CD4-positive, CD25-positive, alpha-beta regulatory T cell (primary cell): ENCODE data around the gene KAT6B. TPM values are rescaled to one million over a fixed set of nuclear protein-coding genes. Genes with fewer than 3 reads are reported as not detected.

Experiments used
- ATAC-seq, 2 donors: fragments of 150-1000 bp; cut with Tn5 transposase; one replicate each; pipeline ENCODE4 v1.10.0; 2021; ENCODE audit warnings: low read depth in 2 of 2, moderate number of reproducible peaks in 2 of 2, moderate library complexity in 1 of 2
- DNase-seq, 3 donors: peaks; one replicate each; pipeline versions ENCODE4 v3.0.0 to v3.0.0-alpha.2; 2012 to 2022; ENCODE audit warnings: mixed read lengths in 1 of 3
- H3K27ac ChIP-seq: one replicate; pipeline ENCODE4 v1.7.0; 2013; ENCODE audit warnings: mild to moderate bottlenecking, low read length; ENCODE audit not compliant: insufficient read depth, poor library complexity, severe bottlenecking
- H3K27me3 ChIP-seq: one replicate; pipeline ENCODE4 v1.7.0; 2013; ENCODE audit warnings: low read length; ENCODE audit not compliant: control insufficient read depth, insufficient read depth
- H3K36me3 ChIP-seq: one replicate; pipeline ENCODE4 v1.7.0; 2013; ENCODE audit warnings: mild to moderate bottlenecking, low read length, moderate library complexity; ENCODE audit not compliant: control insufficient read depth, insufficient read depth
- H3K4me1 ChIP-seq: 2 replicates; pipeline ENCODE4 v1.7.0; 2013; ENCODE audit warnings: mild to moderate bottlenecking, low read length; ENCODE audit not compliant: insufficient read depth, control insufficient read depth, poor library complexity, severe bottlenecking
- H3K4me3 ChIP-seq: one replicate; pipeline ENCODE4 v1.7.0; 2013; ENCODE audit warnings: low read depth, mild to moderate bottlenecking, low read length, moderate library complexity
- H3K9me3 ChIP-seq, 2 experiments: 1 replicate in 1 of 2; 2 replicates in 1 of 2; pipeline ENCODE4 v1.7.0; 2013; ENCODE audit warnings: low read length in 2 of 2, mild to moderate bottlenecking in 1 of 2, moderate library complexity in 1 of 2; ENCODE audit not compliant: control insufficient read depth in 2 of 2
- H3K27ac Mint-ChIP-seq, 3 donors: one replicate each; pipeline ENCODE4 v1.8.0; 2020 to 2022; ENCODE audit warnings: mild to moderate bottlenecking in 3 of 3, mixed read lengths in 3 of 3, moderate library complexity in 2 of 3
- H3K27me3 Mint-ChIP-seq: one replicate; pipeline ENCODE4 v1.8.0; 2022; ENCODE audit warnings: mild to moderate bottlenecking, mixed read lengths
- H3K36me3 Mint-ChIP-seq: one replicate; pipeline ENCODE4 v1.8.0; 2020; ENCODE audit warnings: mixed read lengths
- H3K4me1 Mint-ChIP-seq, 4 donors: one replicate each; pipeline ENCODE4 v1.8.0; 2020 to 2022; ENCODE audit warnings: mixed read lengths in 4 of 4, mild to moderate bottlenecking in 1 of 4
- H3K4me3 Mint-ChIP-seq, 4 donors: one replicate each; pipeline ENCODE4 v1.8.0; 2020 to 2022; ENCODE audit warnings: mild to moderate bottlenecking in 4 of 4, mixed read lengths in 4 of 4, moderate library complexity in 3 of 4
- H3K9me3 Mint-ChIP-seq, 7 donors: one replicate each; pipeline ENCODE4 v1.8.0; 2020 to 2022; ENCODE audit warnings: mixed read lengths in 7 of 7, mild to moderate bottlenecking in 3 of 7, moderate library complexity in 2 of 7
- polyA plus RNA-seq, 4 donors: library from polyadenylated mRNA; unstranded; fragments of 300-500 nt; fragmentation: Illumina TruSeq; gene quantifications; one replicate each; pipeline ENCODE4 v1.2.3, GENCODE V29; 2021
- total RNA-seq: library from RNA; stranded (reverse); gene quantifications from one replicate; pipeline ENCODE4 v1.2.3, GENCODE V29; 2022

KAT6B gene
- total and polyA plus RNA-seq, 5 donors from 2014 or later = 14.5 to 67.1 (median 16.6) TPM

GRCh38 chr10:74927701-74928100, 101.3 kb downstream of the KAT6B start:
- Histone ChIP-seq H3K36me3 (no peaks in the 10 kb centered on the region), H3K4me1 (no peaks in the 10 kb centered on the region), H3K4me3 (no peak overlapping the region), H3K9me3 (no peaks in the 10 kb centered on the region), H3K27ac (no peak overlapping the region), H3K27me3 (no peaks in the 10 kb centered on the region)
- H3K9me3 Mint-ChIP-seq = no peaks in the 10 kb centered on the region
- ATAC-seq = no peak
- H3K27ac Mint-ChIP-seq = peak overlapping the region in 2 of 3 donors; percentile 41 to 55
- H3K36me3 Mint-ChIP-seq = peaks cover 6% of the 10 kb centered on the region
- H3K27me3 Mint-ChIP-seq = no peaks in the 10 kb centered on the region
- H3K4me1 Mint-ChIP-seq = peaks cover 17 to 56% (median 43%) of the 10 kb centered on the region in 4 donors
- no peak for DNase-seq
- H3K4me3 Mint-ChIP-seq = no peak overlapping the region

GRCh38 chr10:74928742-74929191, 102.4 kb downstream of the KAT6B start:
- no peaks in the 10 kb centered on the region for H3K4me1 ChIP-seq
- H3K9me3 ChIP-seq = no peaks in the 10 kb centered on the region
- H3K9me3 Mint-ChIP-seq = no peaks in the 10 kb centered on the region
- H3K27ac Mint-ChIP-seq = peak overlapping the region in 1 of 3 donors; percentile 29
- DNase-seq = no peak
- H3K27me3 ChIP-seq = no peaks in the 10 kb centered on the region
- peaks cover 6 to 49% (median 34%) of the 10 kb centered on the region in 4 donors for H3K4me1 Mint-ChIP-seq
- H3K4me3 ChIP-seq = no peak overlapping the region
- no peaks in the 10 kb centered on the region for H3K36me3 ChIP-seq
- no peak for ATAC-seq
- H3K27me3 Mint-ChIP-seq = no peaks in the 10 kb centered on the region
- H3K4me3 Mint-ChIP-seq = no peak overlapping the region
- no peak overlapping the region for H3K27ac ChIP-seq
- H3K36me3 Mint-ChIP-seq = peaks cover 6% of the 10 kb centered on the region

- no peaks in the 10 kb centered on the region for H3K9me3 ChIP-seq
- ATAC-seq (no peak), DNase-seq (no peak)
- Mint-ChIP-seq H3K9me3 (no peaks in the 10 kb centered on the region), H3K4me3 (no peak overlapping the region), H3K27me3 (no peaks in the 10 kb centered on the region), H3K27ac (peak overlapping the region in 1 of 3 donors; percentile 29), H3K36me3 (peaks cover 7% of the 10 kb centered on the region), H3K4me1 (peaks cover 5 to 47% (median 31%) of the 10 kb centered on the region in 4 donors)
- no peaks in the 10 kb centered on the region for H3K27me3 ChIP-seq
- H3K4me1 ChIP-seq = no peaks in the 10 kb centered on the region
- no peaks in the 10 kb centered on the region for H3K36me3 ChIP-seq
- H3K27ac ChIP-seq = no peak overlapping the region
- H3K4me3 ChIP-seq = no peak overlapping the region
Observed at GRCh38 chr10:74929197-74929596, 102.8 kb downstream of the KAT6B start.

GRCh38 chr10:74930965-74931364, 104.6 kb downstream of the KAT6B start:
- no peaks in the 10 kb centered on the region for H3K36me3 ChIP-seq
- Mint-ChIP-seq H3K9me3 (no peaks in the 10 kb centered on the region), H3K4me1 (peaks cover 0 to 47% (median 31%) of the 10 kb centered on the region in 4 donors), H3K36me3 (peaks cover 15% of the 10 kb centered on the region), H3K27me3 (no peaks in the 10 kb centered on the region), H3K4me3 (no peak overlapping the region), H3K27ac (no peak overlapping the region)
- DNase-seq = no peak
- no peak overlapping the region for H3K27ac ChIP-seq
- ATAC-seq = no peak
- H3K4me1 ChIP-seq = no peaks in the 10 kb centered on the region
- H3K9me3 ChIP-seq = no peaks in the 10 kb centered on the region
- H3K27me3 ChIP-seq = no peaks in the 10 kb centered on the region
- H3K4me3 ChIP-seq = no peak overlapping the region

GRCh38 chr10:74932648-74933047, 106.2 kb downstream of the KAT6B start:
- no peak for DNase-seq

DNA sequence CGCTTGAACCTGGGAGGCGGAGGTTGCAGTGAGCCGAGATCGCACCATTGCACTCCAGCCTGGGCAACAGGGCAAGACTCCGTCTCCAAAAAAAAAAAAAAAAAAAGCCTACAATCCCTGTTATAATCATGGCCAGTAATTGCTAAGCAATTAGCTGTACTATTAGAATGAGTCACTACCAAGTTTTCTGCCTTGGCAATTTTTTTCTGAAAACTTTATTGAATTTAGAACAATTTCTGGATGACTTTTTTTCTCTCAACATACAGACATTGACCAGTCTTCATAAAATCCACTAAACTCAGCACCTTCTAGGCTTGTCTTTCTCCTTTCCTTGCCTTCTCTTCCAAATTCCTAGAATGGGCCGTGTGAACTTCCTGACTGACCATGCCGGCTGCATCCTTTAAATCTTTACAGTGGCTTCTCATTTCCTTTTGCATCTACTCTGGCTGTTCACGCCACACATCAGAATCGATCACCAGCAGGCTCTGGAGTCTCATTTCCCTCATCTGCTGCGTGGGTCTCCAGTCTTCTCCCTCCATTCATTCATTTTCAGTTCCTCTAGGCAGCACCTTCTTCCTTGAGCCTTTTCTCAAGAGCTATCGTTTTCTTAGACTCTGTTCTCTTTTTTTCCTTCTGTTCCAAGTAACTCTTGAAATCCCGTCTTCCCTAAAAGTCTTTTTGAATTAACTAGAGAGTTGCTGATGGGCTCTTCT, 107.9 kb downstream of the KAT6B start:
- H3K27me3 Mint-ChIP-seq = no peaks in the 10 kb centered on the region
- H3K9me3 Mint-ChIP-seq = peaks cover 0 to 2% (median 0%) of the 10 kb centered on the region in 7 donors
- no peaks in the 10 kb centered on the region for H3K9me3 ChIP-seq
- DNase-seq (no peak), ATAC-seq (no peak)
- H3K36me3 Mint-ChIP-seq = peaks cover 8% of the 10 kb centered on the region
- H3K4me1 Mint-ChIP-seq = peaks cover 0 to 47% (median 20%) of the 10 kb centered on the region in 4 donors
- no peak overlapping the region for H3K4me3 ChIP-seq
- peak overlapping the region in 1 of 3 donors; percentile 4 for H3K27ac Mint-ChIP-seq
- no peaks in the 10 kb centered on the region for H3K36me3 ChIP-seq
- no peak overlapping the region for H3K4me3 Mint-ChIP-seq
- no peaks in the 10 kb centered on the region for H3K27me3 ChIP-seq
- H3K4me1 ChIP-seq = no peaks in the 10 kb centered on the region
- no peak overlapping the region for H3K27ac ChIP-seq

More at GRCh38 chr10:74932648-74933047, 106.2 kb downstream of the KAT6B start:
- Histone ChIP-seq H3K27me3 (no peaks in the 10 kb centered on the region), H3K9me3 (no peaks in the 10 kb centered on the region), H3K27ac (no peak overlapping the region), H3K36me3 (no peaks in the 10 kb centered on the region), H3K4me3 (no peak overlapping the region), H3K4me1 (no peaks in the 10 kb centered on the region)
- H3K4me3 Mint-ChIP-seq = no peak overlapping the region
- peaks cover 0 to 42% (median 21%) of the 10 kb centered on the region in 4 donors for H3K4me1 Mint-ChIP-seq
- no peaks in the 10 kb centered on the region for H3K27me3 Mint-ChIP-seq
- peaks cover 8% of the 10 kb centered on the region for H3K36me3 Mint-ChIP-seq
- no peaks in the 10 kb centered on the region for H3K9me3 Mint-ChIP-seq
- no peak for ATAC-seq
- H3K27ac Mint-ChIP-seq = no peak overlapping the region

GRCh38 chr10:74936577-74937265, 110.3 kb downstream of the KAT6B start:
- ATAC-seq (no peak), DNase-seq (no peak)
- Mint-ChIP-seq H3K4me3 (no peak overlapping the region), H3K27ac (peak overlapping the region in 1 of 3 donors; percentile 3), H3K9me3 (peaks cover 0 to 2% (median 0%) of the 10 kb centered on the region in 7 donors), H3K27me3 (no peaks in the 10 kb centered on the region), H3K4me1 (peaks cover 4 to 49% (median 23%) of the 10 kb centered on the region in 4 donors), H3K36me3 (peaks cover 15% of the 10 kb centered on the region)
- Histone ChIP-seq H3K4me3 (no peak overlapping the region), H3K27me3 (no peaks in the 10 kb centered on the region), H3K36me3 (no peaks in the 10 kb centered on the region), H3K9me3 (no peaks in the 10 kb centered on the region), H3K27ac (no peak overlapping the region), H3K4me1 (no peaks in the 10 kb centered on the region)
